IPS-11a (cell line): ENCODE measurements around the gene HAPLN3.
"Not testable (repeated sequence)": the region's sequence is repeated elsewhere in the genome, so short reads cannot be mapped to it uniquely, and the experiment has no call there.

ENCODE experiments used
- H3K4me3 ChIP-seq: one replicate; pipeline ENCODE4 v1.5.1; 2013; ENCODE audit warnings: low read depth, low read length, control low read depth

HAPLN3 gene, protein sequence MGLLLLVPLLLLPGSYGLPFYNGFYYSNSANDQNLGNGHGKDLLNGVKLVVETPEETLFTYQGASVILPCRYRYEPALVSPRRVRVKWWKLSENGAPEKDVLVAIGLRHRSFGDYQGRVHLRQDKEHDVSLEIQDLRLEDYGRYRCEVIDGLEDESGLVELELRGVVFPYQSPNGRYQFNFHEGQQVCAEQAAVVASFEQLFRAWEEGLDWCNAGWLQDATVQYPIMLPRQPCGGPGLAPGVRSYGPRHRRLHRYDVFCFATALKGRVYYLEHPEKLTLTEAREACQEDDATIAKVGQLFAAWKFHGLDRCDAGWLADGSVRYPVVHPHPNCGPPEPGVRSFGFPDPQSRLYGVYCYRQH

DNA sequence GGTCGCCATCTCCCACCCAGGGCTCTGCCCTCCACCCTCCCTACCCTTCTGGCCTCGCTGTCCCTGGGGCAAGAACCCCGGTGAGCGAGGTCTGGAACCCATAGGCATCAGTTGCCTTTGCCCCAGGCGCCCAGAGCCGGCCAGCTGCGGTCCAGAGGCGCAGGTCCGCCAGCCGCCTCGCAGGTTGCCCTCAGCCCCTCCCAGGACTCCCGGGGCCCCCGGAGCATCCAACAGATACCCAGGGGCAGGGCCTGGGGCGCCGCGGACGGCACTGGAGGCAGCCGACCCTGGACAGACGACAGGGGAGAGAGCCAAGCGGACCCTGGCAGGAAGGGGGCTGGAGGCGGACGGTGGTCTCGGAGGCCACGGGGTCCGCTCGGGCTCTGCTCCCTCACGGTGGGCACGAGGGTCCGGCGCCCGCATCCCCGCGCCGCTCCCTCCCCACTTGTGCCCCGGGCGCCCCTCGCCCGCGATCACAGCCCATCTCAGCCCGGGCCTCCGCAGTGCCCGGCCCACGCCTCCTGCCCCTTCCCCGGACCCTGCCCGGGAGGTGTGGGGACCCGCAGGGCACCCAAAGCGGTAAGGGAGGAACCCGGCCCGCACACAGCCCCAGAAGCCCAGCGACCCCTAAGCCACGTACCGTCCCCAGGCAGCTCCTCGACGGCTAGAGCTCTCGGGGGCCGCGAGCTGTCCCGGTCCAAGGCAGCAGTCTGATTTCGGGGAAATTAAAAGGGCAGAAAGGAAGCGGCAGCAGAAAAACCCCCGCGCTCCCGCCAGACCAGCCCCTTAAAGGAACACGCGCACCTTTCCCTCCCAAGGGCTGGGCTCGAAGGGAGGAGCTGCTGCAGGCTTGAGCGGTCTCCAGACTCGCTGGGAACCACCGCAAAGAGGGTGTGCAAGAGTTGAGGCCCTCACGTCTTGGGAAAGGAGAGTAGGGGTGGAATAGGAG, at the start of gene HAPLN3:
HAPLN3 (minus strand) TSS at position 726 of the 949 bp plus-strand sequence. CDS start 8,246 bp downstream, outside the sequence.
- peak within 1 kb of the TSS; percentile 56 for H3K4me3 ChIP-seq

DNA sequence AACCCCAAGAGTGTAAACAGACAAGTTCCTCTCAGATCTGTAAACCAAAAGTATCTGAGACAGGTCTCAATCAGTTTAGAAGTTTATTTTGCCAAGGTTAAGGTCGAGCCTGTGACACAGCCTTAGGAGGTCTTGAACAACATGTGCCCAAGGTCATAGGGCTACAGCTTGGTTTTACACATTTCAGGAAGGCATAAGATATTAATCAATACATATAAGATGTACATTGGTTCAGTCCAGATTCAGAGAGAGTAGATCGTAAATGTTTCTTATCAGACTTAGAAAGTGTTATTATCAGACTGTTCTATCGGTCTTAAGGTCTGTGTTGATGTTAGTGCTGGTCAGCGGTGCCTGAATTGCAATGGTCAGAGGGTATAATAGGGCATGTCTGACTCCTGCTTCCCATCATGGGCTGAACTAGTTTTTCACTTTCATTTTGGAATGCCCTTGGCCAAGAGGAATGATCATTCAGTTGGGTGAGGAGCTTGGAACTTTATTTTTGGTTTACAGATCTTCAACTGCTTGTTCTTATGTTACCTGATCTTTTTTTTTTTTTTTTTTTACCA, 44.8 kb upstream of the HAPLN3 start:
- H3K4me3 ChIP-seq: no peak overlapping the region

DNA sequence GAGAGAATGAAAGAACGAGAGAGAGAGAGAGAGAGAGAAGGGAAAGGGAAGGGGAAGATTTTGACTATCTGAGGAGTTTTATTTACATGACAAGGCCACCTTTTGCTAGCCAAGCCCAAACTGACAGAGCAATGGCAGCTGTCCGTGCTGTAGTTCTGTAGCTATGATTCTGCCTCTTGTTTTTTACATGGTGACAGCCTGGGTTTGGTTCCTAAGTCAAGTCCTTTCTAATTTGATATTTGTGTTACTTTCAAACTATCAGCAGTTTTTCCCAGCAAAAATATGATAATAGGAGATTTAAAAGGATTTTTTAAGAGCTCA, 44.1 kb upstream of the HAPLN3 start:
- no peak overlapping the region for H3K4me3 ChIP-seq

DNA sequence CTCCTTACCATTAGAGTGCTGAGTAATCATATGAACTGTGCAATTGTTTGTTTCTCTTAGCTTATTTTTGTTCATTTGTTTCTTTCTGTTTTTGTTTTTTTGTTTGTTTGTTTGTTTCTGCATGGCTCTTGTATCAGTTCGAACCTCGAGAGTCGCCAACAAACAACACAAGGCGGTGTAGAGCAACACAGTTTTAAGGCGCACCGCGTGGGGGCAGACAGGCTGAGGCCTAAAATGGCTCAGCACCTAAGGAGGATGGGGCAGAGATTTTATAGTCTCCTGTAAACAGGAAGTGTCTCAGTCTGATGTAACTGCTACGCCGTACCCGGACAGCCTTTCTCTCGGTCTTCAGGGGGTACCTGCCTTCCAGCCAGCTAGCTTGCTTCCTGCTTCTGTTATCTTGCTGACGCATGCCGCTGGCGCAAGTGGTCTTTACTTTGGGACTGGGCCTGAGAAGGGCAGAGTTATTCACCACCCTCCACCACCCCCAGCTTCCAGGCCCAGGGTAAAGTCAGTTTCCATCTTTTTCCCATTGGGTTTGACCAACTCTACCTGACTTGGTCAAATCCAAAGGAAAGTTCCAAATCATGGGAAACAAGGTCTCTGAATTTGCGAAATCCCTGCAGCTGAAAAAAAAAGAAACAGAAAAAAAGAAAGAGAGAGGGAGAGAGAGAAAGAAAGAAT, 43.6 kb upstream of the HAPLN3 start:
- no peak overlapping the region for H3K4me3 ChIP-seq

DNA sequence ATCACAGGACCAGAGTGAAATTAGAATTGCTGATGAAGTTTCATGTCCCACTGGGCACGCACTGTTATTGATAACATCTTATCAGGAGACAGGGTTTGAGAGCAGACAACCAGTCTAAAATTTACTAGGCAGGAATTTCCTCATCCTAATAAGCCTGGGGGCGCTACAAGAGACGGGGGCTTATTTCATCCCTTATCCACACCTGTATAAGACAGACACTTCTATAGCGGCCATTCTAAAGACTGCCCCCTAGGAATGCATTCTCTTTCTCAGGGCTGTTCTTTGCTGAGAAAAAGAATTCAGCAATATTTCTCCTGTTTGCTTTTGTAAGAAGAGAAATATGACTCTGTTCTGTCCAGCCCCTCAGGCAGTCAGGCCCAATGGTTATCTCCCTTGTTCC, 39.1 kb upstream of the HAPLN3 start:
- not testable (repeated sequence) for H3K4me3 ChIP-seq

DNA sequence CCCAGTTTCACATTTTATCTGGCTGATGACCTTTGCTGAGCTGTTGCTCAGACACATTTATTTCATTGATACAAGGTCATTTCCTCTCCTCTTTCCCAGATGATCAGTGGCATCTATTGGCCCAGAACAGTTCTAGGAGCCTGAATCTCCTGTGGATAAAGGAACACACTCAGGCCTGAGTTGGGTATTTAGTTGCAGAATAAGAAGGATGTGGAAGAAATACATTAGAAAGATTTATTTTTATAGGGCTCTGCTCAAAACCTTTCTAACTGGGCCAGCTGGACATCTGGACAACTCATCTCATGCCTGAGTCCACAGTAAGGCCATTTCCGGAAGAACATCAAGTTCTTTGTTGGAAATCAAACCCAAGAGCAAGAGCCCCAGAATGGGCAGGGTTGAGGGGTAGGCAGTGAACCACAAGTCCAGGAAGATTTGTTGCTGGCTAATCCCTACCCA, 37.6 kb upstream of the HAPLN3 start:
- no peak overlapping the region for H3K4me3 ChIP-seq

DNA sequence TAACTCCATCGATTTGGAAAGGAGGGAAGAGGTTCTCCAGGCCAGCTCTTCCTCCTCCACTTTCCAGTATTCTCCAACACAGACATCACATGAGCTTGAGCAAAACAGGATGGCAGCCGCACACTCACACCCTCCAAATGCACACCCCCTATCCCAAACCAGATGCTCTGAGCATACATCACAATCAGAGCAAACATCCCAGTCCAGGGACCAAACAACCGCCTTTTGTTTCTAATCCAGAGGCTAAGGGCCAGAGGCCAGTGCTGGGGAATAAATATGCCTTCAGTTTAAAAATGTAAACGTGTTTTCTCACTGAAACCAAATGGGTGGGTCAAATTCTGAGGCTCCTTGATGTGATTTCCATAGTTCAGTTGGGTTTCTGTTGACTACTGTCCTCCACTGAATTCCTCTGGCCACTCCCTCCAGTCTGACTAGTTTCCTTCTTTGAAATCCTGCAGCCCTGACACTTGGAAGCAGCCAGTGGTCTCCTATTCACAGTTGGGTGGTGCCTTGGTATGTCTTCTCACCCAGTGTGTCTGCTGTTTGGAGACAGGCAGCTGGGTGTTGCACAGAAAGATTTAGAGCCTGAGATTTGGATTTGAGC, 37.0 kb upstream of the HAPLN3 start:
- no peak overlapping the region for H3K4me3 ChIP-seq

DNA sequence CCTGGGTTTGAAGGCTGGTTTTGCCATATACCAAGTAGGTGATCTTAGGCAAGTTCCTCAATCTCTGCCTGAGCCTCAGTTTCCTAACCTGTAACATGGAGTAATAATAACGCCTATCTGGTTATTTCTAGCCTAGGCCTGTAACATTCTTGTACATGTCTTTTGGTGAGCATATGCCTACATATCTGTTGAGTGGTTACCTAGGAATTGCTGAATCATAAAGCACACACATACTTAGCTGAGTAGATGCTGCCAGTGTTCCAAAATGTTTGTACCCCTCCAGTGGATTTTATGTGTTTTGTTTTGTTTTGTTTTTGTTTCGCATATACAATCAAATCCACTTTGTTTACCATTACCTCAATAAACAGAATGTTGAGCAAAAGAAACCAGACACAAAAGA, 35.2 kb upstream of the HAPLN3 start:
- H3K4me3 ChIP-seq: no peak overlapping the region

DNA sequence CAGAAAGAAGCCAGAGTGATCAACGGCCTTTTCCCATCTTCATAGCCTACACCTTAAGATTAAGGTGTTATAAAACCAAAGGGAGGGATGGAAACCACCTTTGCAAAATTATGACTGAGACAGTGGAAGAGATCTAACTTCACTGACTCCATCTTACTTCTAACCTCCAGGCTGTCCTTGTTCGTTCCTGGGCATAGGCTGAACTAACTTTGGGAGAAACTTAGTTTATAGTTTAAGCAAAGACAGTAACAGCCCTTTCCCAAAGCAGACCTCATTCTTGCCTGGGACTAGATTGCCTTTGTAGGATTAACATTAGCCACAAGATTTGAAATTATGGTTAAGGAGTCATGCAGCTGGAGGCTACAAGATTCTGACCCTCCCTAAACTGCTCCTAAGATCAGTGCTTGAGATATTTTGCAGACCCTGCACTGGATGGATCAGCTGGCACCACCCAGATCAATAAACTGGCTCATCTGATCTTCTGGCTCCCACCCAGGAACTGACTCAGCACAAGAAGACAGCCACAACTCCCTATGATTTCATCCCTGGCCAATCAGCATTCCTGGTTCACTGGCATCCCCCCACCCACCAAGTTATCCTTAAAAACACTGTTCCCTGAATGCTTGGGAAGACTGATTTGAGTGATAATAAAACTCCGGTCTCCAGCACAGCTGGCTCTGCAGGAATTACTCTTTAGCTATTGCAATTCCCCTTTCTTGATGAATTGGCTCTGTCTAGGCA, 34.2 kb upstream of the HAPLN3 start:
- not testable (repeated sequence) for H3K4me3 ChIP-seq

DNA sequence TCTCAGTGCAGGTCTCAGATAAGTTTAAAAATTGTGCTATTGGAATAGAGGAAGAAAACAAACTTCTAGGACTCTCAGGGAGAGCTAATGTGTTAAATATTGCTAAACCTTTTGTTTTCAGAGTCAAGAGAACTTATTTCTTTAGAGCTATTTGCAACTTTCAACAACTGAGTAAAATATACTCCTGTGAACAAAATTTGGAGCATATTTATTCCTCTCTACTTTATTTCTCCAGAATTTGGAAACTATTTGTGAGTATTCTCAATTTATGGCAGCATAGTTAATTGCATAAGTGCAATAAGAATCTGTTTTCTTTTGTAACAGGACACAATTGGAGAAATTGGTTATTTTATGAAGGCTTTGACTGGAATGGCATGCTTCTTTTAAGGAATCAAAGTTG, 32.8 kb upstream of the HAPLN3 start:
- H3K4me3 ChIP-seq: not testable (repeated sequence)

DNA sequence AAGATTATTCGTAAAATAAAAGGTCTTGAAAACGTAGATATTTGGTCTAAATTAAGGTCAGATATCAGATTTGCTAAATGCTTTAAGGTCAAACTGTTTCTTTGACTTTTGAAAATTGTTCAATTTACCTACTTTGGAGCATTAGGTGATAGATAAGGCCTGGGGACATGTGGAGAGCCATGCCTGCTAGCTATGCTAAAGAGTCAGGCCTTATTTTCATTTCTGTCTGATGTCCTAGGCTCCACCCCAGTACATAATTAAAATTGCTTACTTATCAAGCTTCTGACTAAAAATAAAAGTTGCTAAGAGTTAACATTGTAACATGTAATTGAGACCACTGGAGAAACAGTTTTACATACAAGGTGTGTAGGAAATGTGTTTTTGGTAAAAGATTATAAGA, 30.3 kb upstream of the HAPLN3 start:
- not testable (repeated sequence) for H3K4me3 ChIP-seq

DNA sequence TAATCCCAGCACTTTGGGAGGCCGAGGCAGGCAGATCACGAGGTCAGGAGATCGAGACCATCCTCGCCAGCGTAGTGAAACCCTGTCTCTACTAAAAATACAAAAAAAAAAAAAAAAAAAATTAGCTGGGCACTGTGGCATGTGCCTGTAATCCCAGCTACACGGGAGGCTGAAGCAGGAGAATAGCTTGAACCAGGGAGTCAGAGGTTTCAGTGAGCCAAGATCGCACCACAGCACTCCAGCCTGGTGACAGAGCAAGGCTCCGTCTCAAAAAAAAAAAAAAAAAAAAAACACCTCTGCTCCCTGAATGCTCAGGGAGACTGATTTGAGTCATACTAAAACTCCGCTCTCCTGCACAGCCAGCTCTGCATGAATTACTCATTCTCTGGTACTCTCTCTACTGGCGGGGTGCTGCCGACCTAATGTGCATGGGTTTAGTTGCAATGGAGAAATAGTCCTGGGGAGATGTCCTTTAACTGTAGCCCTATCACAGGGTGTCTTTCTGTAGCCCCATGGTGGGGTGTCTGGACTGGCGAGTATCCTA, 25.6 kb upstream of the HAPLN3 start:
- not testable (repeated sequence) for H3K4me3 ChIP-seq

DNA sequence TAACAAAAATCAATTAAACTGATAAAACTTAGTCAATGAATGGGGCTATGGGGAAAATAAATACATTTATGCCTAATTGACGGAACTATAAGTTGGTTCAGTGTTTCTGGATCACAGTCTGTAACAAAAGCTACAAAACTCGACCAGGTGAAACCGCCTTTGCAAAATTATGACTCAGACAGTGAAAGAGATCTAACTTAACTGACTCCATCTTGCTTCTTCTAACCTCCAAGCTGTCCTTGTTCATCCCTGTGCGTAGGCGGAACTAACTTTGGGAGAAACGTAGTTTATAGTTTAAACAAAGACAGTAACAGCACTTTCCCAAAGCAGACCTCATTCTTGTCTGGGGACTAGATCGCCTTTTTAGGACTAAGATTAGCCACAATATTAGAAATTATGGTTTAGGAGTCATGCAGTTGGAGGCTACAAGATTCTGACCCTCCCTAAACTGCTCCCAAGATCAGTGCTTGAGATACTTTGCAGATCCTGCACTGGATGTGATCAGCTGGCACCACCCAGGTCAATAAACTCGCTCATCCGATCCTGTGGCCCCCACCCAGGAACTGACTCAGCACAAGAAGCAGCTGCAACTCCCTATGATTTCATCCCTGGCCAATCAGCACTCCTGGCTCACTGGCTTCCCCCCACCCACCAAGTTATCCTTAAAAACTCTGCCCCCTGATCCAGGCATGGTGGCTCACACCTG, 25.0 kb upstream of the HAPLN3 start:
- no peak overlapping the region for H3K4me3 ChIP-seq

DNA sequence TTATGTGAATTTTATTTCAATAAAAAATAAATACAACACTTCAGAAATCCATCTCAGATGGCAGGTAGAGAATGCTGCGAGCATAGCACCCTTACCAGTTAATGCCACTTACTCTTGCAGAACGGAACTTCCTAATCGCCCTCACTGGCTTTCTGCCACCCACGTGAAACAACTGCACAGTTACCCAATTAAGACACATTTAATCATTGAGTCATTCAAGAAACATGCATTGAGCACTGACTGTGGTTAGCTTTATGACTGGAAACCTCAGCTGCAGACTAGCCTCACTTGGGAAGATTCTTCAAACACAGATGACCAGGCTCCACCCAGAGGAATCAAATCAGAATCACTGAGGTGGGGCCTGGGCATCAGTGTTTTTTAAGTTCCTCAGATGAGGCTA, 23.4 kb upstream of the HAPLN3 start:
- no peak overlapping the region for H3K4me3 ChIP-seq

DNA sequence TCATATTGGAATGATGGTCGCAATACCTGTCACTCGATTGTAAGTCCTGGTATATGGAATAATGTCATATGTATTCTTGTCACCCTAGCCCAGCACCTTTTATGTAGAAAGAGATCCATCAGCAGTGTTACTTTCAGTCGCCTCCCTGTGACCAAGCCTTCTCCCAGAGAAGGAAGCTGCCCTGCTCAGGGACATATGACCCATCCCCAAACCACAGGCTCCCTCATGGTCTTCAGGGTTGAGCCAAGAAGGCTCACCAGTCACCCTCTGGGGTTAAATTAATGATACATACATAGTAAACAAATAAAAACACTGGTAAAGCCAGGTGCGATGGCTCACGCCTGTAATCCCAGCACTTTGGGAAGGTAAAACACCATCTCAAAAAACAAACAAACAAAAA, 22.4 kb upstream of the HAPLN3 start:
- H3K4me3 ChIP-seq: no peak overlapping the region

DNA sequence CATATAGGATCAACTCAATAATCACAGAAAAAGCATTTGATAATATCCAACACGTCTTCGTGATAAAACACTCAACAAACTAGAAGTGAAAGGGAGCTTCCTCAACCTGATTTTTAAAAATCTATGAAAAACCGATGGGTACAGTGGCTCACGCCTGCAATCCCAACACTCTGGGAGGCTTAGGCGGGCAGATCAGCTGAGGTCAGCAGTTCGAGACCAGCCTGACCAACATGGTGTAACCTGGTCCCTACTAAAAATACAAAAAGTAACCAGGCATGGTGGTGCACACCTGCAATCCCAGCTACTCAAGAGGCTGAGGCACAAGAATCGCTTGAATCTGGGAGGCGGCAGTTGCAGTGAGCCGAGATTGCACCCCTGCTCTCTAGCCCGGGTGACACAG, 20.0 kb upstream of the HAPLN3 start:
- no peak overlapping the region for H3K4me3 ChIP-seq

DNA sequence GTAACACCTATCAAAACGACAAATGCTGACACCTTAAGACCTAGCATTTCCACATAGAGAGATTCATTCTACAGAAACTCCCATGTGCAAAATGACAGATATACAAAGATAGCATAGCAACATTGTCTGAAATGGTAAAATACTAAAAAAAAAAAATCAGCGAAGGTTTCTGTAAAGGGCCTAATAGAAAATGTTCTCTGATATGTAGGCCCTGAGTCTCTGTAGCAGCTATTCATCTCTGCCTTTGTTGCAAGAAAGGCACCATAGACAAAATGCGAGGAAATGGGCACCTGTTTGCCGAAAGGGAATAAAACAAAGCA, 18.5 kb upstream of the HAPLN3 start:
- no peak overlapping the region for H3K4me3 ChIP-seq

DNA sequence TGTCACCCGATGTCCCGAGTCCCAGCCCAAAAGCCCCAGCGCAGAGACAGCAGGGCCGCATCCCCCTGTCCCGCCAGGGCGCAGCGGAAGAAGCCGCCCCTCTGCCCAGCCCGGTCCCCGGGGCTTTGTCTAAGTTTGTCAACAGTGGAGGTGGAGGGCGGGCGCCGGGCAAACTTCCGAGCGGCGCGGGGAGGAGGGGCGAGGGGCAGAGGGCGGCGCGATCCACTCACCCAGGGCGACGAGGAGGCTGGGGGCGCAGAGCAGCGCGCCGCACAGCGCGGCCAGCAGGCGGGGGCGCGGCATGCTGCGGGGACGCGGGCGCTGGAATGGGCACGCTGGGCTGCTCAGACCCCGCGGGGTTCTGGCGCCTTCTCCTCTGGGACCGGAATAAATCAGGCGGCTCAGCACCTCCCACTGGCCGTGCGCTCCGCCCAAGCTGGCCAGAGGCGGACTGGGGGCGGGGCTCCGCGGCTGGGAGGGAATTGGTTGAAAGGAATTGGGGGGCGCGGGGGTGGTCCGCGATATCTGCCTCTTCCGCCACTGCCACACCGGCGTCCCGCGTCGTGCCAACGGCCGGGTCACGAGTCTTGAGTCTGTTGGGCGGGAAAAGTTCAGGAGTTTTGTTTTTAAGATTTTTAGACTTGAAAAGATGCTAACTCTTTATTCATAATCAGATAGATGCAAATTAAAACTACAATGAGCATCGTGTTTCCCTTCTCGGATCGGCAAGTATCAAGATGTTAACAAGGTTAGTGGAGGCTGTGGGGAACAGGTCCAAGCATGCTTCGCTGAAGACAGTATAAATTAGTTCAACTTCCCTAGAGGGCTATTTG, 17.9 kb upstream of the HAPLN3 start, which contains the start of gene MFGE8:
MFGE8 (minus strand) TSS at position 363 of the 833 bp plus-strand sequence; CDS start at position 303, 60 bp downstream.
- peak within 1 kb of the TSS; percentile 77 for H3K4me3 ChIP-seq
